Measurements from ENCODE around the gene CA10. TPM values are rescaled to one million over a fixed set of nuclear protein-coding genes. Genes with fewer than 3 reads are reported as not detected.

The CA10 gene
- total RNA-seq, 4 donors from 2014 or later, result 0.96 to 4.1 (median 1.1) TPM; not detected in 1

DNA sequence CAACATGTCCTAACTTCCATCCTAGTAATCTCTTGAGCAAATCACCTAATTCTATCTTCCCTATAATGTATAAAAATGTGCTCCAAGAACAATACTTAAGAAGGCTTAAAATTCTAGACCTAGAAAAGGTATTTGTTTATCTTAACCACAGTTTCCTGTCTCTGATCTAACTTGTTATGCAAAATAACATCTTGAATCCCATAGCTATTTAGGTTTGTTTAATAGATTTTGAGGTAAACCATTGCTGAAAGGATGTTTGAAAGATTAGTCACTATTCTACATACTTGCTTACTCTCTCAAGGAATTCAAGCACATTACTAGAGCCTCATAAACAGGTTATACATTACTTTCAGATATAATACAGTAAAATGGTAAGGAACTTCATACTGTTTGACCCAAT is 13.0 kb downstream of the CA10 start:
- in situ Hi-C loops (cut with MboI; ENCODE audit: low pct_ligation_motif_present in 1 of 4, low pct_unique_long_range_greater_than_20kb in 1 of 4, low sequenced_read_pairs in 3 of 4), result no loop called here
- no peaks in the 10 kb centered on the region for H3K27me3 ChIP-seq
- H3K27ac ChIP-seq, result no peak overlapping the region
- no peak overlapping the region for H3K4me3 ChIP-seq
- TF ChIP-seq, protein P1, sequence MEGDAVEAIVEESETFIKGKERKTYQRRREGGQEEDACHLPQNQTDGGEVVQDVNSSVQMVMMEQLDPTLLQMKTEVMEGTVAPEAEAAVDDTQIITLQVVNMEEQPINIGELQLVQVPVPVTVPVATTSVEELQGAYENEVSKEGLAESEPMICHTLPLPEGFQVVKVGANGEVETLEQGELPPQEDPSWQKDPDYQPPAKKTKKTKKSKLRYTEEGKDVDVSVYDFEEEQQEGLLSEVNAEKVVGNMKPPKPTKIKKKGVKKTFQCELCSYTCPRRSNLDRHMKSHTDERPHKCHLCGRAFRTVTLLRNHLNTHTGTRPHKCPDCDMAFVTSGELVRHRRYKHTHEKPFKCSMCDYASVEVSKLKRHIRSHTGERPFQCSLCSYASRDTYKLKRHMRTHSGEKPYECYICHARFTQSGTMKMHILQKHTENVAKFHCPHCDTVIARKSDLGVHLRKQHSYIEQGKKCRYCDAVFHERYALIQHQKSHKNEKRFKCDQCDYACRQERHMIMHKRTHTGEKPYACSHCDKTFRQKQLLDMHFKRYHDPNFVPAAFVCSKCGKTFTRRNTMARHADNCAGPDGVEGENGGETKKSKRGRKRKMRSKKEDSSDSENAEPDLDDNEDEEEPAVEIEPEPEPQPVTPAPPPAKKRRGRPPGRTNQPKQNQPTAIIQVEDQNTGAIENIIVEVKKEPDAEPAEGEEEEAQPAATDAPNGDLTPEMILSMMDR (IDR thresholded peaks at IDR 0.05), result no peak
- no peak for TF ChIP-seq EP300 (IDR thresholded peaks at IDR 0.05; ENCODE audit: low read depth)
- TF ChIP-seq POLR2A (IDR thresholded peaks at IDR 0.05), result no peak
- no peak for TF ChIP-seq POLR2AphosphoS5 (IDR thresholded peaks at IDR 0.05)
- no peaks in the 10 kb centered on the region for H3K9me3 ChIP-seq
- no peak for DNase-seq
- intact Hi-C loops (cut with DNase I; ENCODE audit: low total_unique reads), result no loop called here
- H3K4me1 ChIP-seq, result no peaks in the 10 kb centered on the region
- H3K36me3 ChIP-seq, result no peaks in the 10 kb centered on the region

DNA sequence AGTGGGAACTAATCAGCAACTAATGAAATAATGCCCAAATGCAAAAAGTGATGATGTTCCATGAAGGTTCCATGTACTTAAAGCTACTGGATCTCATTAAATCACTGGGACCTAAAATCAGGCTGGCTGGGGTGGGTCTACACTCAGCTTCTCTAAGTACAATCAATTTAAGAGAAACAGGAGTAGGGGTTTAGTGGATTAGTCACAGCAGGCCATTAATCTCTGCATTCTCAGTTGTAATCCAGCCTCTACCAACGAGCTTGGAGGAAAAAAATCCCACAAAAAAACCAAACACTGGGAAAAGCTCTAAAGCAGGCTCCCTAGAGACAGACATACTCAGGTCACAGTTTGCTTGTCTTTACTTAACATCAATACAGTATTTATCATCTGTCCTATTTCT is 15.0 kb downstream of the CA10 start:
- TF ChIP-seq, protein P1 (IDR thresholded peaks at IDR 0.05), result no peak
- TF ChIP-seq POLR2A (IDR thresholded peaks at IDR 0.05) (no peak), EP300 (IDR thresholded peaks at IDR 0.05; ENCODE audit: low read depth) (no peak), POLR2AphosphoS5 (IDR thresholded peaks at IDR 0.05) (no peak)
- WGBS, 2 donors (ENCODE audit: low coverage in 1 of 2), result 19 to 29% methylated on average over 1 of the region's 1 CpG
- intact Hi-C loops (cut with DNase I; ENCODE audit: low total_unique reads), result no loop called here
- no peaks in the 10 kb centered on the region for H3K36me3 ChIP-seq
- no peaks in the 10 kb centered on the region for H3K27me3 ChIP-seq
- no peak overlapping the region for H3K27ac ChIP-seq
- no peak overlapping the region for H3K4me3 ChIP-seq
- H3K4me1 ChIP-seq, result no peaks in the 10 kb centered on the region
- in situ Hi-C loops (cut with MboI; ENCODE audit: low pct_ligation_motif_present in 1 of 4, low pct_unique_long_range_greater_than_20kb in 1 of 4, low sequenced_read_pairs in 3 of 4), result no loop called here
- no peaks in the 10 kb centered on the region for H3K9me3 ChIP-seq
- DNase-seq, result no peak

DNA sequence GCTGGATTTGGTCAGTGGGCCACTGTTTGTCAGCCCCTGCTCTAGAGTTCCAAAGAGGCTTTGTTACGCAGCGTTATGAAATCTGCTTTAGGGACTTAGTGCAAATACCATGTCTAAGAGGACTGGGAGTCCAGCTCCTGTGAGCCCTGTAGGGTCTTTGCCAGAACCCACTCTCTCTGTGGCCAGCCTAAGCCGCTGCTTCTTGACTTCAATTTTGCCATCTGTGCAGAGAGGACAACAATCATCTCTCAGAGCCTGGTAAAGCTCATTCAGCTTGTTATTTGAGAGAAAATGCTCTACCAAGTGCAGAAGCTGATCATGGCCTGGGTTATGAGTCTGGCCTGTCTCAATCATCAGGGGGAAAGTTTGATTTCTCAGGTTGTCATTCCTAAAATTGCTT is 17.9 kb downstream of the CA10 start:
- Histone ChIP-seq H3K4me3 (no peak overlapping the region), H3K36me3 (no peaks in the 10 kb centered on the region), H3K27me3 (no peaks in the 10 kb centered on the region), H3K27ac (no peak overlapping the region), H3K9me3 (no peaks in the 10 kb centered on the region), H3K4me1 (no peaks in the 10 kb centered on the region)
- in situ Hi-C loops (cut with MboI; ENCODE audit: low pct_ligation_motif_present in 1 of 4, low pct_unique_long_range_greater_than_20kb in 1 of 4, low sequenced_read_pairs in 3 of 4) (no loop called here), intact Hi-C loops (cut with DNase I; ENCODE audit: low total_unique reads) (no loop called here)
- TF ChIP-seq, protein P1 (IDR thresholded peaks at IDR 0.05), result no peak
- TF ChIP-seq POLR2A (IDR thresholded peaks at IDR 0.05), result no peak
- TF ChIP-seq POLR2AphosphoS5 (IDR thresholded peaks at IDR 0.05), result no peak
- no peak for TF ChIP-seq EP300 (IDR thresholded peaks at IDR 0.05; ENCODE audit: low read depth)
- no peak for DNase-seq
- WGBS, 2 donors (ENCODE audit: low coverage in 1 of 2), result 78 to 80% methylated on average over 1 to 3 of the region's 3 CpGs

DNA sequence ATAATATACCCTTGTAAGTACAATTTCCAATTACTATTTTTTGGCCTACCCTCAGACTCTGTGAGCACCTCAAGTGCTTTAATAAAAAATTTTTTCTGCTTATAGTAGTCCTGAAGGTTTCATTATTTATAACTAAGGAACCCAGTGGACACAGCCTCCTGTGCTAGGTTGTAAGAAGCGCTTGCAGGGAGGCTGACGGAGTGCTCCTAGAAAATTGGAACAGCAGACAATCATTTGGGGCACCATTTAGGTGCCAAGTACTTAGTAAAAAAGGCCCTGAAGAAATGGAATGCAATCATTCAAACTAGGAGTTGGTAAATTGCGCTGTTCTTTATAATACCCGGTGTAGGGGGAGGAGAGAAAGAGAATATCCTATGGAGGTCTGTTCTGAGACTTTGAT is 19.8 kb downstream of the CA10 start:
- Histone ChIP-seq H3K9me3 (no peaks in the 10 kb centered on the region), H3K4me3 (no peak overlapping the region), H3K27ac (no peak overlapping the region), H3K4me1 (no peaks in the 10 kb centered on the region), H3K36me3 (no peaks in the 10 kb centered on the region), H3K27me3 (no peaks in the 10 kb centered on the region)
- TF ChIP-seq, protein P1 (IDR thresholded peaks at IDR 0.05), result no peak
- TF ChIP-seq EP300 (IDR thresholded peaks at IDR 0.05; ENCODE audit: low read depth) (no peak), POLR2A (IDR thresholded peaks at IDR 0.05) (no peak), POLR2AphosphoS5 (IDR thresholded peaks at IDR 0.05) (no peak)
- no peak for DNase-seq
- in situ Hi-C loops (cut with MboI; ENCODE audit: low pct_ligation_motif_present in 1 of 4, low pct_unique_long_range_greater_than_20kb in 1 of 4, low sequenced_read_pairs in 3 of 4), result no loop called here
- WGBS, 2 donors (ENCODE audit: low coverage in 1 of 2), result 82 to 87% methylated on average over 3 to 4 of the region's 4 CpGs
- intact Hi-C loops (cut with DNase I; ENCODE audit: low total_unique reads), result no loop called here

Data from transverse colon (tissue), 4 donors.